Astrocyte (in vitro differentiated cells and primary cell): ENCODE measurements around the gene IRAG1.

Experiments
- EZH2 ChIP-seq: IDR thresholded peaks from 2 replicates; pipeline ENCODE4 v1.6.1; 2012; ENCODE audit warnings: mild to moderate bottlenecking, low read length, inconsistent platforms; ENCODE audit not compliant: insufficient read depth
- TF ChIP-seq, protein P1 (sequence below): IDR thresholded peaks from 2 replicates; pipeline ENCODE4 v1.5.1; 2011; ENCODE audit warnings: low read depth, mild to moderate bottlenecking, inconsistent platforms, low read length, moderate library complexity; ENCODE audit not compliant: insufficient read depth

DNA sequence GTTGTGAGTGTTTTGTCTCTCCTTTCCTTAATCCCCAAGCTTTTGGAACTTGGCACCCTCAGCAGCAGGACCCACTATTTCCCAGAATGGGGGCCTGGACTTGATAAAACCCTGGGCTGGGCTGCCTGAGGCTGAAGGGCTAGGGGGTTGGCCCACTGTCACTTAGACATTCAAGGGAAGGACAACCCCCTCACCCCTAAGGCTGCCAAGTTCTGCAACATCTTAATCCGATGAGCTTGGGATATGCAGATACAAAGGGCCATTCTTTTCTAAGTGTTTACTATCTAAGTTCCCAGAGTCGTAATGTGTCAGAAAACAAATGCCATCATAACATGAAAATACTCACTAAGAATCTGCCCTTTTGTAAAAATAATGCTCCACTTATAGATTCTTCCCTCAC is 42.9 kb downstream of the IRAG1 start:
- TF ChIP-seq, protein P1, sequence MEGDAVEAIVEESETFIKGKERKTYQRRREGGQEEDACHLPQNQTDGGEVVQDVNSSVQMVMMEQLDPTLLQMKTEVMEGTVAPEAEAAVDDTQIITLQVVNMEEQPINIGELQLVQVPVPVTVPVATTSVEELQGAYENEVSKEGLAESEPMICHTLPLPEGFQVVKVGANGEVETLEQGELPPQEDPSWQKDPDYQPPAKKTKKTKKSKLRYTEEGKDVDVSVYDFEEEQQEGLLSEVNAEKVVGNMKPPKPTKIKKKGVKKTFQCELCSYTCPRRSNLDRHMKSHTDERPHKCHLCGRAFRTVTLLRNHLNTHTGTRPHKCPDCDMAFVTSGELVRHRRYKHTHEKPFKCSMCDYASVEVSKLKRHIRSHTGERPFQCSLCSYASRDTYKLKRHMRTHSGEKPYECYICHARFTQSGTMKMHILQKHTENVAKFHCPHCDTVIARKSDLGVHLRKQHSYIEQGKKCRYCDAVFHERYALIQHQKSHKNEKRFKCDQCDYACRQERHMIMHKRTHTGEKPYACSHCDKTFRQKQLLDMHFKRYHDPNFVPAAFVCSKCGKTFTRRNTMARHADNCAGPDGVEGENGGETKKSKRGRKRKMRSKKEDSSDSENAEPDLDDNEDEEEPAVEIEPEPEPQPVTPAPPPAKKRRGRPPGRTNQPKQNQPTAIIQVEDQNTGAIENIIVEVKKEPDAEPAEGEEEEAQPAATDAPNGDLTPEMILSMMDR: no peak
- no peak for TF ChIP-seq EZH2
